ENCODE data around the gene PEDS1.

Gene PEDS1

DNA sequence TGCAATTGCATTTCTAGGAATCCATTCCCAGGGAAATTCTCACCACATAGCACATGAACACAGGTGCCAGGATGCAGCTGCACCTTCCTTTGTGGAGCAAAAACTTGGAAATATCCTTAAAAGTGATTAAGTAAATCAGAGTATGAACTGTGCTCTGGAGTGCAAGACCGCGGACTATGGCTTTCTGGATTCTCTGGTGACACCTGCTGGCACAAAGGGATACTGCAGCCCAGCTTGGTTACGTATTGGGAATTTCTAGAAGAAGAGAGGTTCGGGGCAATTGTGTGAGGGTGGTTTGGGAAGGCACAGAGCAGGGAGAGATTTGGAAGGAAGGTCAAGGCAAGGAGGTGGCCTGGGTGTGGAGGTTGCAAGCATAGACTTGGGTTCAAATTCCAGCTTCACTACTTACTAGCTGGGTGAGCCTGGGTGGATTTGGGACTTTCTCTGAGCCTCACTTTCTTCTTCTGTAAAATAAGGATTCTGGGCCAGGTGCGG, 15.9 kb upstream of the PEDS1 start:
- no peaks in the 10 kb centered on the region for H3K4me1 ChIP-seq (ENCODE audit: control insufficient read depth, insufficient read depth, low read length)
- CTCF ChIA-PET: interaction anchor here (0.6 to 8.2 kb wide), 28 partner anchors 9 to 576 kb away, joined by 3 to 94 read pairs (median 5); partner anchors contain the start of genes PEDS1 and UBE2V1
- POLR2A ChIA-PET: interaction anchor here (1.4 to 1.7 kb wide), 2 partner anchors 16 to 48 kb away, joined by 5 to 11 read pairs; partner anchors contain the start of gene PEDS1

DNA sequence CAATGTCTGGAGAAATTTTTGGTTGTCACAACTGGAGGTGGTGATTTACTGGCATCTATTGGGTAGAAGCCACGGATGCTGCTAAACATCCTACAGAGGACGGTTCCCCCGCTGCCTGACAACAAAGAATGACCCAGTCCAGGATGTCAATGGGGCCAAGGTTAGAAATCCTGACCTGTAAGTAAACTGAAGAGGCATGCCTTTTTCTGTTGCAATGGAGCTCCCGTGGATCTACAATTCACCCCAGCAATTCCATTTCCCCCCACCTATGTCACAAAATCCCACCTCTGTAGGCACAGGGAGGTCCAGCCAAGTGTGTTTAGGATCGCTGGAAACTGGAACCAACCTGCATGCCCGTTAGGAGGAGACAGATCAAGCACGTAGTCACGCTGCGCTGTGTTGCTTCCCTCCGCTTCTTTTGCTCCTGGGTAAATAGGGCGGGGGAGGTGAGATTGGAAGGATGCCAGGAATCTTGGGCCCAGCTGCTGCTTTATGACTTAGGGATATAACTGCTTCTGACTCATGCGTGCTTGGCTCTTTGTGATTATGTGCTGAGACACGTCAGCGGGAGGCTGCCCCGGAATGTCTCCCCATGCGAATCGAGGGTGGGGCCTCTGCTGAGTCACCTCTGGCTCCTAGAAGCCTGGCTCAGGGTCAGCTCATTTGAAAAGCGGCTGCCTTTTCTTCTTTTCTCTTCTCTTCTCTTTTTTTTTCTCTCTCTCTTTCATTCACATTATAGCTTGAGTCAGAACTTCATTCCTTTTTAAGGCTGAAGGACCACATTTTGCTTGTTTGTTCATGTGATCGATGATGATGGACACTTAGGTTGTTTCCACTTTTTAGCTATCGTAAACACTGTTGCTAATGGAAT, 12.4 kb upstream of the PEDS1 start:
- ChIA-PET CTCF (interaction anchor here (0.7 to 6.6 kb wide), 10 partner anchors 12 to 187 kb away, joined by 3 to 44 read pairs (median 4); partner anchors contain the start of gene PEDS1), POLR2A (interaction anchor here (0.5 to 2.8 kb wide), 9 partner anchors 12 to 276 kb away, joined by 3 to 24 read pairs (median 4); partner anchors contain the start of gene PEDS1)
- Histone ChIP-seq H3K27ac (ENCODE audit: extremely low read depth, low read depth, low read length) (peak overlapping the region; percentile 13; the same call in 1 of the 2 replicates), H3K9me3 (ENCODE audit: control insufficient read depth, insufficient read depth, low read depth, low read length) (no peaks in the 10 kb centered on the region), H3K36me3 (ENCODE audit: control insufficient read depth in 2 of 2, insufficient read depth in 1 of 2, low read length in 2 of 2) (no peaks in the 10 kb centered on the region), H3K4me3 (ENCODE audit: low read depth, low read length) (peak overlapping the region; percentile 22), H3K4me1 (ENCODE audit: control insufficient read depth, insufficient read depth, low read length) (no peaks in the 10 kb centered on the region)
- no peak for TF ChIP-seq ZNF521 (tag by site-specific recombination; IDR thresholded peaks at IDR 0.05)
- no peak for TF ChIP-seq ZNF223 (tag by site-specific recombination; IDR thresholded peaks at IDR 0.05)
- peak; percentile 87; the same call in 1 of the 2 replicates for TF ChIP-seq HOXD13 (CRISPR knock-in tag; IDR thresholded peaks at IDR 0.05; ENCODE audit: borderline replicate concordance)
- no peak for TF ChIP-seq ZNF776 (tag by site-specific recombination; IDR thresholded peaks at IDR 0.05; ENCODE audit: borderline replicate concordance)
- TF ChIP-seq, protein P1, sequence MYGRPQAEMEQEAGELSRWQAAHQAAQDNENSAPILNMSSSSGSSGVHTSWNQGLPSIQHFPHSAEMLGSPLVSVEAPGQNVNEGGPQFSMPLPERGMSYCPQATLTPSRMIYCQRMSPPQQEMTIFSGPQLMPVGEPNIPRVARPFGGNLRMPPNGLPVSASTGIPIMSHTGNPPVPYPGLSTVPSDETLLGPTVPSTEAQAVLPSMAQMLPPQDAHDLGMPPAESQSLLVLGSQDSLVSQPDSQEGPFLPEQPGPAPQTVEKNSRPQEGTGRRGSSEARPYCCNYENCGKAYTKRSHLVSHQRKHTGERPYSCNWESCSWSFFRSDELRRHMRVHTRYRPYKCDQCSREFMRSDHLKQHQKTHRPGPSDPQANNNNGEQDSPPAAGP (tag by site-specific recombination; IDR thresholded peaks at IDR 0.05): peak; percentile 99
- TF ChIP-seq, protein P2, sequence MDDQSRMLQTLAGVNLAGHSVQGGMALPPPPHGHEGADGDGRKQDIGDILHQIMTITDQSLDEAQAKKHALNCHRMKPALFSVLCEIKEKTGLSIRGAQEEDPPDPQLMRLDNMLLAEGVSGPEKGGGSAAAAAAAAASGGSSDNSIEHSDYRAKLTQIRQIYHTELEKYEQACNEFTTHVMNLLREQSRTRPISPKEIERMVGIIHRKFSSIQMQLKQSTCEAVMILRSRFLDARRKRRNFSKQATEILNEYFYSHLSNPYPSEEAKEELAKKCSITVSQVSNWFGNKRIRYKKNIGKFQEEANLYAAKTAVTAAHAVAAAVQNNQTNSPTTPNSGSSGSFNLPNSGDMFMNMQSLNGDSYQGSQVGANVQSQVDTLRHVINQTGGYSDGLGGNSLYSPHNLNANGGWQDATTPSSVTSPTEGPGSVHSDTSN (CRISPR knock-in tag; IDR thresholded peaks at IDR 0.05): no peak
- no peak for TF ChIP-seq ZNF169 (tag by site-specific recombination; IDR thresholded peaks at IDR 0.05)
- TF ChIP-seq ZBTB21 (tag by site-specific recombination; IDR thresholded peaks at IDR 0.05): peak; percentile 96
- no peak; the same call in 1 of the 2 replicates for TF ChIP-seq ZSCAN16 (tag by site-specific recombination; IDR thresholded peaks at IDR 0.05)
- TF ChIP-seq ZNF292 (tag by site-specific recombination; IDR thresholded peaks at IDR 0.05; ENCODE audit: borderline replicate concordance, low read depth): no peak
- TF ChIP-seq ZNF404 (tag by site-specific recombination; IDR thresholded peaks at IDR 0.05): no peak
- TF ChIP-seq, protein P3, sequence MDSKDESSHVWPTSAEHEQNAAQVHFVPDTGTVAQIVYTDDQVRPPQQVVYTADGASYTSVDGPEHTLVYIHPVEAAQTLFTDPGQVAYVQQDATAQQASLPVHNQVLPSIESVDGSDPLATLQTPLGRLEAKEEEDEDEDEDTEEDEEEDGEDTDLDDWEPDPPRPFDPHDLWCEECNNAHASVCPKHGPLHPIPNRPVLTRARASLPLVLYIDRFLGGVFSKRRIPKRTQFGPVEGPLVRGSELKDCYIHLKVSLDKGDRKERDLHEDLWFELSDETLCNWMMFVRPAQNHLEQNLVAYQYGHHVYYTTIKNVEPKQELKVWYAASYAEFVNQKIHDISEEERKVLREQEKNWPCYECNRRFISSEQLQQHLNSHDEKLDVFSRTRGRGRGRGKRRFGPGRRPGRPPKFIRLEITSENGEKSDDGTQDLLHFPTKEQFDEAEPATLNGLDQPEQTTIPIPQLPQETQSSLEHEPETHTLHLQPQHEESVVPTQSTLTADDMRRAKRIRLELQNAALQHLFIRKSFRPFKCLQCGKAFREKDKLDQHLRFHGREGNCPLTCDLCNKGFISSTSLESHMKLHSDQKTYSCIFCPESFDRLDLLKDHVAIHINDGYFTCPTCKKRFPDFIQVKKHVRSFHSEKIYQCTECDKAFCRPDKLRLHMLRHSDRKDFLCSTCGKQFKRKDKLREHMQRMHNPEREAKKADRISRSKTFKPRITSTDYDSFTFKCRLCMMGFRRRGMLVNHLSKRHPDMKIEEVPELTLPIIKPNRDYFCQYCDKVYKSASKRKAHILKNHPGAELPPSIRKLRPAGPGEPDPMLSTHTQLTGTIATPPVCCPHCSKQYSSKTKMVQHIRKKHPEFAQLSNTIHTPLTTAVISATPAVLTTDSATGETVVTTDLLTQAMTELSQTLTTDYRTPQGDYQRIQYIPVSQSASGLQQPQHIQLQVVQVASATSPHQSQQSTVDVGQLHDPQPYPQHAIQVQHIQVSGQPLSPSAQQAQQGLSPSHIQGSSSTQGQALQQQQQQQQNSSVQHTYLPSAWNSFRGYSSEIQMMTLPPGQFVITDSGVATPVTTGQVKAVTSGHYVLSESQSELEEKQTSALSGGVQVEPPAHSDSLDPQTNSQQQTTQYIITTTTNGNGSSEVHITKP (tag by site-specific recombination; IDR thresholded peaks at IDR 0.05): peak; percentile 87
- no peak for TF ChIP-seq ZNF837 (tag by site-specific recombination; IDR thresholded peaks at IDR 0.05)
- TF ChIP-seq ZSCAN30 (tag by site-specific recombination; IDR thresholded peaks at IDR 0.05): peak; percentile 93

More for the DNA sequence above, 15.9 kb upstream of the PEDS1 start:
- H3K4me3 ChIP-seq (ENCODE audit: low read depth, low read length): no peak overlapping the region
- TF ChIP-seq PRDM1 (tag by site-specific recombination; IDR thresholded peaks at IDR 0.05): 0 out of 2 replicates have a peak, but pooled peaks have one; percentile 9
- TF ChIP-seq ZNF548 (tag by site-specific recombination; IDR thresholded peaks at IDR 0.05): no peak
- no peak for TF ChIP-seq ZNF785 (tag by site-specific recombination; IDR thresholded peaks at IDR 0.05)
- TF ChIP-seq ZNF549 (tag by site-specific recombination; IDR thresholded peaks at IDR 0.05): no peak
- TF ChIP-seq, protein P4, sequence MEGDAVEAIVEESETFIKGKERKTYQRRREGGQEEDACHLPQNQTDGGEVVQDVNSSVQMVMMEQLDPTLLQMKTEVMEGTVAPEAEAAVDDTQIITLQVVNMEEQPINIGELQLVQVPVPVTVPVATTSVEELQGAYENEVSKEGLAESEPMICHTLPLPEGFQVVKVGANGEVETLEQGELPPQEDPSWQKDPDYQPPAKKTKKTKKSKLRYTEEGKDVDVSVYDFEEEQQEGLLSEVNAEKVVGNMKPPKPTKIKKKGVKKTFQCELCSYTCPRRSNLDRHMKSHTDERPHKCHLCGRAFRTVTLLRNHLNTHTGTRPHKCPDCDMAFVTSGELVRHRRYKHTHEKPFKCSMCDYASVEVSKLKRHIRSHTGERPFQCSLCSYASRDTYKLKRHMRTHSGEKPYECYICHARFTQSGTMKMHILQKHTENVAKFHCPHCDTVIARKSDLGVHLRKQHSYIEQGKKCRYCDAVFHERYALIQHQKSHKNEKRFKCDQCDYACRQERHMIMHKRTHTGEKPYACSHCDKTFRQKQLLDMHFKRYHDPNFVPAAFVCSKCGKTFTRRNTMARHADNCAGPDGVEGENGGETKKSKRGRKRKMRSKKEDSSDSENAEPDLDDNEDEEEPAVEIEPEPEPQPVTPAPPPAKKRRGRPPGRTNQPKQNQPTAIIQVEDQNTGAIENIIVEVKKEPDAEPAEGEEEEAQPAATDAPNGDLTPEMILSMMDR (tag by site-specific recombination; IDR thresholded peaks at IDR 0.05): peak; percentile 67
- TF ChIP-seq ZBTB17 (tag by site-specific recombination; IDR thresholded peaks at IDR 0.05): no peak
- no peak for TF ChIP-seq GLIS1 (tag by site-specific recombination; IDR thresholded peaks at IDR 0.05)
- no peak for TF ChIP-seq ZNF221 (tag by site-specific recombination; IDR thresholded peaks at IDR 0.05; ENCODE audit: borderline replicate concordance)
- no peak for TF ChIP-seq ZNF132 (tag by site-specific recombination; IDR thresholded peaks at IDR 0.05; ENCODE audit: borderline replicate concordance)
- TF ChIP-seq ZNF324 (tag by site-specific recombination; IDR thresholded peaks at IDR 0.05): 0 out of 2 replicates have a peak, but pooled peaks have one; percentile 58
- peak; percentile 87 for TF ChIP-seq ZNF600 (tag by site-specific recombination; IDR thresholded peaks at IDR 0.05)
- TF ChIP-seq, protein P5, sequence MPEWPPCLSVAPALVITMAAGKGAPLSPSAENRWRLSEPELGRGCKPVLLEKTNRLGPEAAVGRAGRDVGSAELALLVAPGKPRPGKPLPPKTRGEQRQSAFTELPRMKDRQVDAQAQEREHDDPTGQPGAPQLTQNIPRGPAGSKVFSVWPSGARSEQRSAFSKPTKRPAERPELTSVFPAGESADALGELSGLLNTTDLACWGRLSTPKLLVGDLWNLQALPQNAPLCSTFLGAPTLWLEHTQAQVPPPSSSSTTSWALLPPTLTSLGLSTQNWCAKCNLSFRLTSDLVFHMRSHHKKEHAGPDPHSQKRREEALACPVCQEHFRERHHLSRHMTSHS (tag by site-specific recombination; IDR thresholded peaks at IDR 0.05): no peak
- no peak for TF ChIP-seq ZNF624 (tag by site-specific recombination; IDR thresholded peaks at IDR 0.05)
- peak; percentile 52; the same call in 1 of the 2 replicates for TF ChIP-seq ZNF561 (tag by site-specific recombination; IDR thresholded peaks at IDR 0.05; ENCODE audit: borderline replicate concordance)
- TF ChIP-seq ZNF654 (tag by site-specific recombination; IDR thresholded peaks at IDR 0.05; ENCODE audit: low read depth): peak; percentile 90
- no peak for TF ChIP-seq ZNF433 (tag by site-specific recombination; IDR thresholded peaks at IDR 0.05; ENCODE audit: low read depth)
- H3K36me3 ChIP-seq (ENCODE audit: control insufficient read depth in 2 of 2, insufficient read depth in 1 of 2, low read length in 2 of 2): no peaks in the 10 kb centered on the region
- H3K27ac ChIP-seq (ENCODE audit: extremely low read depth, low read depth, low read length): no peak overlapping the region
- no peaks in the 10 kb centered on the region for H3K9me3 ChIP-seq (ENCODE audit: control insufficient read depth, insufficient read depth, low read depth, low read length)
